Neural cell (in vitro differentiated cells): ENCODE measurements around the gene MPZL1. TPM values are rescaled to one million over a fixed set of nuclear protein-coding genes. Genes with fewer than 3 reads are reported as not detected.

Source experiments
- H2AFZ ChIP-seq: fragments of 200-600, 300-800 bp; sonication (generic), shearing (Covaris generic); 2 replicates; pipeline ENCODE4 v1.6.0; 2014; ENCODE audit warnings: low read depth, mild to moderate bottlenecking, antibody characterized with exemption, low read length, moderate library complexity
- H3F3A ChIP-seq: fragments of 200-600 bp; shearing (Covaris generic); 2 replicates; pipeline ENCODE4 v1.6.1; 2016; ENCODE audit warnings: mild to moderate bottlenecking, moderate library complexity, mixed read lengths, antibody characterized with exemption, low read length; ENCODE audit not compliant: insufficient read depth, poor library complexity, severe bottlenecking
- H3K27ac ChIP-seq: fragments of 200-600, 300-800 bp; sonication (generic), shearing (Covaris generic); 2 replicates; pipeline ENCODE4 v1.5.1; 2014; ENCODE audit warnings: mild to moderate bottlenecking, low read length, moderate library complexity
- H3K27me3 ChIP-seq: fragments of 300-800, 200-600 bp; sonication (generic), shearing (Covaris generic); 2 replicates; pipeline ENCODE4 v1.6.0; 2014; ENCODE audit warnings: mild to moderate bottlenecking, low read depth, low read length, moderate library complexity; ENCODE audit not compliant: insufficient read depth
- H3K36me3 ChIP-seq: fragments of 300-800, 200-600 bp; sonication (generic), shearing (Covaris generic); 2 replicates; pipeline ENCODE4 v1.5.1; 2014; ENCODE audit warnings: mild to moderate bottlenecking, antibody characterized with exemption, low read length, moderate library complexity; ENCODE audit not compliant: insufficient read depth
- H3K4me2 ChIP-seq: fragments of 300-800, 200-600 bp; sonication (generic), shearing (Covaris generic); 2 replicates; pipeline ENCODE4 v1.6.0; 2014; ENCODE audit warnings: mild to moderate bottlenecking, low read length
- H3K4me3 ChIP-seq: fragments of 300-800, 200-600 bp; sonication (generic), shearing (Covaris generic); 2 replicates; pipeline ENCODE4 v1.5.1; 2014; ENCODE audit warnings: mild to moderate bottlenecking, low read length, moderate library complexity
- H3K79me2 ChIP-seq: fragments of 200-600 bp; shearing (Covaris generic); replicated peaks from 2 replicates; pipeline ENCODE4 v1.6.0; 2014; ENCODE audit warnings: mild to moderate bottlenecking, low read length, moderate library complexity; ENCODE audit not compliant: insufficient read depth
- H3K9ac ChIP-seq: fragments of 300-800, 200-600 bp; sonication (generic), shearing (Covaris generic); 2 replicates; pipeline ENCODE4 v1.6.1; 2016; ENCODE audit warnings: mild to moderate bottlenecking, low read length, mixed read lengths
- H3K9me2 ChIP-seq: fragments of 200-600 bp; shearing (Covaris generic); 2 replicates; pipeline ENCODE4 v1.6.1; 2016; ENCODE audit warnings: mild to moderate bottlenecking, low read length, mixed read lengths; ENCODE audit not compliant: insufficient read depth
- H3K9me3 ChIP-seq: fragments of 200-600, 300-800 bp; sonication (generic), shearing (Covaris generic); 2 replicates; pipeline ENCODE4 v1.6.1; 2016; ENCODE audit warnings: mild to moderate bottlenecking, mixed run types, low read length, moderate library complexity, mixed read lengths
- H4K20me1 ChIP-seq: fragments of 200-600 bp; shearing (Covaris generic); 2 replicates; pipeline ENCODE4 v1.6.1; 2016; ENCODE audit warnings: mild to moderate bottlenecking, mixed run types; ENCODE audit not compliant: insufficient read depth
- CTCF ChIP-seq: fragments of 450-650 bp; IDR thresholded peaks from 2 replicates; pipeline ENCODE4 v1.5.1; 2014; ENCODE audit warnings: antibody characterized with exemption, mild to moderate bottlenecking, moderate library complexity; ENCODE audit not compliant: poor library complexity, severe bottlenecking
- EP300 ChIP-seq: fragments of 450-650 bp; conservative IDR thresholded peaks from 2 replicates; pipeline ENCODE4 v1.6.1; 2014; ENCODE audit warnings: antibody characterized with exemption, mild to moderate bottlenecking, moderate library complexity; ENCODE audit not compliant: poor library complexity, severe bottlenecking
- EZH2 ChIP-seq: fragments of 200-600, 300-800 bp; shearing (Covaris generic), sonication (generic); IDR thresholded peaks from 2 replicates; pipeline ENCODE4 v1.6.1; 2014; ENCODE audit warnings: antibody characterized with exemption, low read length, borderline replicate concordance, mild to moderate bottlenecking; ENCODE audit not compliant: insufficient read depth, poor library complexity, severe bottlenecking
- MXI1 ChIP-seq: fragments of 450-650 bp; conservative IDR thresholded peaks from 2 replicates; pipeline ENCODE4 v1.6.1; 2014; ENCODE audit warnings: antibody characterized with exemption, mild to moderate bottlenecking; ENCODE audit not compliant: poor library complexity, severe bottlenecking
- POLR2AphosphoS5 ChIP-seq: IDR thresholded peaks from 2 replicates; pipeline ENCODE4 v1.6.1; 2012
- RAD21 ChIP-seq: fragments of 450-650 bp; conservative IDR thresholded peaks from 2 replicates; pipeline ENCODE4 v1.6.1; 2014; ENCODE audit warnings: antibody characterized with exemption, mild to moderate bottlenecking, moderate library complexity
- REST ChIP-seq: IDR thresholded peaks from 2 replicates; pipeline ENCODE4 v1.6.1; 2012; ENCODE audit warnings: borderline replicate concordance
- SMC3 ChIP-seq: fragments of 450-650 bp; conservative IDR thresholded peaks from 2 replicates; pipeline ENCODE4 v1.6.1; 2014; ENCODE audit warnings: antibody characterized with exemption, mild to moderate bottlenecking, moderate library complexity; ENCODE audit not compliant: poor library complexity
- TAF1 ChIP-seq: IDR thresholded peaks from 2 replicates; pipeline ENCODE4 v1.6.1; 2012; ENCODE audit warnings: low read depth
- polyA plus RNA-seq: library from polyadenylated mRNA; depleted of rRNA; stranded (reverse); fragments of >200 nt; gene quantifications from 2 replicates; pipeline ENCODE4 v1.2.3, GENCODE V29; 2014

MPZL1 gene
- polyA plus RNA-seq, 1 donor from 2014 or later: 167 TPM

GRCh38 chr1:167777269-167777650 is 55.5 kb downstream of the MPZL1 start:
- Histone ChIP-seq H3K36me3 (peaks cover 3% of the 10 kb centered on the region), H3K9ac (no peak overlapping the region), H3K9me3 (peaks cover 6% of the 10 kb centered on the region), H3K9me2 (no peaks in the 10 kb centered on the region), H3F3A (no peaks in the 10 kb centered on the region), H3K27ac (no peak overlapping the region), H3K4me3 (no peak overlapping the region), H3K4me2 (no peak overlapping the region), H3K27me3 (no peaks in the 10 kb centered on the region), H2AFZ (no peak overlapping the region), H3K79me2 (no peaks in the 10 kb centered on the region), H4K20me1 (no peaks in the 10 kb centered on the region)
- TF ChIP-seq SMC3 (no peak), EP300 (no peak), RAD21 (no peak), POLR2AphosphoS5 (no peak), EZH2 (no peak), TAF1 (no peak), CTCF (no peak), REST (no peak), MXI1 (no peak)

- Histone ChIP-seq H3K9ac (no peak overlapping the region), H3K9me2 (no peaks in the 10 kb centered on the region), H3F3A (no peaks in the 10 kb centered on the region), H3K27ac (no peak overlapping the region), H4K20me1 (no peaks in the 10 kb centered on the region), H3K79me2 (no peaks in the 10 kb centered on the region), H3K4me2 (no peak overlapping the region), H3K36me3 (peaks cover 9% of the 10 kb centered on the region), H3K9me3 (peaks cover 6% of the 10 kb centered on the region), H3K27me3 (no peaks in the 10 kb centered on the region), H2AFZ (no peak overlapping the region), H3K4me3 (no peak overlapping the region)
- TF ChIP-seq POLR2AphosphoS5 (no peak), EP300 (no peak), REST (no peak), TAF1 (no peak), EZH2 (no peak), SMC3 (no peak), CTCF (no peak), RAD21 (no peak), MXI1 (no peak)
Measured at GRCh38 chr1:167781558-167781957, 59.8 kb downstream of the MPZL1 start.
